Measurements from ENCODE around the gene SPINT2.

DNA sequence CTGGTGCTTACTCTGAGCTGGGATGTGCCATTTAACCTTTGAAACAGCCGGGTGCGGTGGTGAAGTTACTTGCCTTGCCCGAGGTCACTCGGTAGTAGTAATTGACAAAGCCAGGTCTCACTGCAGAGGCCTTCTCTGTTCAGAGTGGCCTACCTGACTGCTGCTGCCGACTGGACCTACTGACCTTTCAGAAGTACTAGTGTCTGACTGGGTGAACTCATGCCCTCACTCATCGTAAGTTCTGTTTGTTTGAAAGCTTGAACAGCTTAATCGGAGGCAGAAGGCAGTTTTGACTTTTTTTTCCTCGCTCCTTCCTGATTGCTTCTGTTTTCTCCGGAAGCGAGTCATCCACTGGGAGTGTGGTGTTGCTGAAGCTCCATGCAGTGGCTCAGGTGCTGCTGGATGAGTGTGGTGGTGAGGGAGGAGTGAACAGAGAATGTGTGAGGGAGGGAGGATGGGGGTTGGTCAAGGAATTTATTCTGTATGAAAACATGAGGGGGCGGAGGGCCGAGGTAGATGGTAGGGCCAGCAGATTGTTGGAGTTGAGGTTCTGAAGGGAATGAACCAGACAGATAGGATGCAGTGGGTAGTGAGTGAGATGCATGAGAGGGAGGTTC lies 2.7 kb downstream of the SPINT2 start:
- TF ChIP-seq, protein P1, sequence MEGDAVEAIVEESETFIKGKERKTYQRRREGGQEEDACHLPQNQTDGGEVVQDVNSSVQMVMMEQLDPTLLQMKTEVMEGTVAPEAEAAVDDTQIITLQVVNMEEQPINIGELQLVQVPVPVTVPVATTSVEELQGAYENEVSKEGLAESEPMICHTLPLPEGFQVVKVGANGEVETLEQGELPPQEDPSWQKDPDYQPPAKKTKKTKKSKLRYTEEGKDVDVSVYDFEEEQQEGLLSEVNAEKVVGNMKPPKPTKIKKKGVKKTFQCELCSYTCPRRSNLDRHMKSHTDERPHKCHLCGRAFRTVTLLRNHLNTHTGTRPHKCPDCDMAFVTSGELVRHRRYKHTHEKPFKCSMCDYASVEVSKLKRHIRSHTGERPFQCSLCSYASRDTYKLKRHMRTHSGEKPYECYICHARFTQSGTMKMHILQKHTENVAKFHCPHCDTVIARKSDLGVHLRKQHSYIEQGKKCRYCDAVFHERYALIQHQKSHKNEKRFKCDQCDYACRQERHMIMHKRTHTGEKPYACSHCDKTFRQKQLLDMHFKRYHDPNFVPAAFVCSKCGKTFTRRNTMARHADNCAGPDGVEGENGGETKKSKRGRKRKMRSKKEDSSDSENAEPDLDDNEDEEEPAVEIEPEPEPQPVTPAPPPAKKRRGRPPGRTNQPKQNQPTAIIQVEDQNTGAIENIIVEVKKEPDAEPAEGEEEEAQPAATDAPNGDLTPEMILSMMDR (IDR thresholded peaks at IDR 0.05), result no peak
- TF ChIP-seq POLR2A (IDR thresholded peaks at IDR 0.05), result no peak
